ENCODE results near the gene RASSF4.

RASSF4 gene

GRCh38 chr10:44921061-44921460 is 38.5 kb upstream of the RASSF4 start:
- no peaks in the 10 kb centered on the region; the same call in 1 of the 2 replicates for H3K27me3 ChIP-seq (replicated peaks; ENCODE audit: control insufficient read depth, insufficient read depth, low read length)
- no peak for DNase-seq (ENCODE audit: extremely low read depth, insufficient read length)
- TF ChIP-seq CTCF (IDR thresholded peaks at IDR 0.05; ENCODE audit: insufficient read depth, low read length, poor library complexity, severe bottlenecking) = no peak
- H3K4me3 ChIP-seq (replicated peaks; ENCODE audit: low read depth, low read length) = no peak overlapping the region
- H3K36me3 ChIP-seq (ENCODE audit: control insufficient read depth, insufficient read depth, low read length) = no peaks in the 10 kb centered on the region

GRCh38 chr10:44921506-44921905 is 38.1 kb upstream of the RASSF4 start:
- no peak for DNase-seq (ENCODE audit: extremely low read depth, insufficient read length)
- H3K4me3 ChIP-seq (replicated peaks; ENCODE audit: low read depth, low read length) = no peak overlapping the region
- H3K36me3 ChIP-seq (ENCODE audit: control insufficient read depth, insufficient read depth, low read length) = no peaks in the 10 kb centered on the region
- no peaks in the 10 kb centered on the region; the same call in 1 of the 2 replicates for H3K27me3 ChIP-seq (replicated peaks; ENCODE audit: control insufficient read depth, insufficient read depth, low read length)
- no peak for TF ChIP-seq CTCF (IDR thresholded peaks at IDR 0.05; ENCODE audit: insufficient read depth, low read length, poor library complexity, severe bottlenecking)

GRCh38 chr10:44922021-44922420 is 37.6 kb upstream of the RASSF4 start:
- Histone ChIP-seq H3K4me3 (replicated peaks; ENCODE audit: low read depth, low read length) (no peak overlapping the region), H3K27me3 (replicated peaks; ENCODE audit: control insufficient read depth, insufficient read depth, low read length) (no peaks in the 10 kb centered on the region; the same call in 1 of the 2 replicates), H3K36me3 (ENCODE audit: control insufficient read depth, insufficient read depth, low read length) (no peaks in the 10 kb centered on the region)
- no peak for TF ChIP-seq CTCF (IDR thresholded peaks at IDR 0.05; ENCODE audit: insufficient read depth, low read length, poor library complexity, severe bottlenecking)
- DNase-seq (ENCODE audit: extremely low read depth, insufficient read length) = no peak

- no peak for TF ChIP-seq CTCF (IDR thresholded peaks at IDR 0.05; ENCODE audit: insufficient read depth, low read length, poor library complexity, severe bottlenecking)
- no peak overlapping the region for H3K4me3 ChIP-seq (replicated peaks; ENCODE audit: low read depth, low read length)
- no peaks in the 10 kb centered on the region; the same call in 1 of the 2 replicates for H3K27me3 ChIP-seq (replicated peaks; ENCODE audit: control insufficient read depth, insufficient read depth, low read length)
- no peaks in the 10 kb centered on the region for H3K36me3 ChIP-seq (ENCODE audit: control insufficient read depth, insufficient read depth, low read length)
- no peak for DNase-seq (ENCODE audit: extremely low read depth, insufficient read length)
These were observed 36.6 kb upstream of the RASSF4 start for GRCh38 chr10:44922796-44923545.

GRCh38 chr10:44923611-44924010 is 36.0 kb upstream of the RASSF4 start:
- no peak for TF ChIP-seq CTCF (IDR thresholded peaks at IDR 0.05; ENCODE audit: insufficient read depth, low read length, poor library complexity, severe bottlenecking)
- Histone ChIP-seq H3K27me3 (replicated peaks; ENCODE audit: control insufficient read depth, insufficient read depth, low read length) (no peaks in the 10 kb centered on the region; the same call in 1 of the 2 replicates), H3K4me3 (replicated peaks; ENCODE audit: low read depth, low read length) (no peak overlapping the region), H3K36me3 (ENCODE audit: control insufficient read depth, insufficient read depth, low read length) (no peaks in the 10 kb centered on the region)
- no peak for DNase-seq (ENCODE audit: extremely low read depth, insufficient read length)
